Measurements from ENCODE around the gene ARL8B.

ARL8B gene

DNA sequence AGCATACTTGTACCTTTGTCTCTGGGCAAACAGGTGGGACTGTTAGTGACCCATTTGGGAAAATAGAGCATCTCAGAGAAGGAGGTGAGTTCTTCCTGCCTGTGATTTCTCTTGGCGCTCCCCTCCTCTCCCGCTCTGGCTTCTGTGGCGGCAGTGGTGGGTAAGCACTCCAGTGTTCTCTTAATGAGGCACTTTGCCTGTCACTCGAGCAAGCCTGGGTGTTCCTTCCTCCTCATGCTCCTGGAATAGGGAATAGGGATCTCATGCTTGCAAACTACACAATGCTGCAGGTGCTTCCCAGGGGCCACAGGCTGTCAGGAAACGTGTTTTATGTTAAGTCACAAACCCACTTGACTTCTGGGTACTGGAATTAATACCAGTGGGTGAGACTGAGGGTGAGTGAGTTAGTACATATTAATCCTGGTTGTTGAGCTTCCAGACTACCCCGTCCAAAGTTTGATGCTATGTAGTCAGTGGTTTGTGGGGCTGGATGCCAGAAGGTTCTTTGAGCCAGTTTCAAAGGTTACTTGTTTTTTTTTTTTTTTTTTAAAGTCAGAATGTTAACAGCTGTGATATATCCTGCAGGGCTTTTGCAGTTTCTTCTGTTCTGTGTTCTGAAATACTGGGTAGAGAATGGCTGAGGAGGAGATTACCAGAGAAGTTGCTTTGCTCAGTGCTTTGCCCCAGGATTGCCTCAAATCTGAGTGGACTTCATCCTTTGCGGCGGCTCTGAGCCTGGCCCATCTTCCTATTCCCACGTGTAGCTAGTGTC lies 95.9 kb downstream of the ARL8B start:
- no peak for DNase-seq

DNA sequence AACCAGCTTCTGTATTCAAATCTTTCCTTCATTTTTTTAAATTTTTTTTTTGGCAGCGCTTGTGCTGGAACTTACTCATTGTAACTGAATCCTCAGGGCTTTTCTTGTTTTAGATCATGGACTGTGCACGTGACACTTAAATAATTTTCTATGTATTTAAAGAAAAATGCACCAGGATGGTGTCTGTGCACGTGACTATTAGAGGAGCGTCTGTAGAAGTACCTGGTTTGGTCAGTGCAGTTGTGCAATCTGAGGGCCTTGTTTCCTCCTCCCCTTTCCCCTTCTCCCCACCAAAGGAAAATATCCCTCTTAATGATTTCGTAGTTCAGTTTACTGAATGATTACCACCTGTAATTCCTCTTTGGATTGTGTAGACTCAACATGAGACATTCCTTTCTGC lies 96.7 kb downstream of the ARL8B start:
- DNase-seq, result no peak

DNA sequence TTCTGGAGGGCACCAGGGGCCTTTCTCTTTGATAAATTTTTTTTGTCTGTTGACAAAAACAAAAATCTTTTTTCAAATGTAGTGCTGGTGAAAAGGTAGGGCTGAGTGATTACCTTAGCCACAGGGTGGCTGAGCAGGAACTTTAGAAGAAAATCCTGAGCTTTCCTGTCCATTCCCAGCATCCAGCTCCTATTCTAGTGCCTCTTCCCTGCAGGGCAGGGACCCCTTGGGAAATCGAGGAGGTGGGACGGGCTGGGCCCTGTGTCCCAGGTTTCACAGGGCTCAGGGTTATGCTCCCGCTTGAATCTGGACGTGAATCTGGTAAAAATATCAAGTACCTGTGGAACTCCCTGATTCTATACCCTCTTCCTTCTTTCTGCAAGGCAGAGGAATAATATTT lies 97.1 kb downstream of the ARL8B start:
- DNase-seq, result no peak

DNA sequence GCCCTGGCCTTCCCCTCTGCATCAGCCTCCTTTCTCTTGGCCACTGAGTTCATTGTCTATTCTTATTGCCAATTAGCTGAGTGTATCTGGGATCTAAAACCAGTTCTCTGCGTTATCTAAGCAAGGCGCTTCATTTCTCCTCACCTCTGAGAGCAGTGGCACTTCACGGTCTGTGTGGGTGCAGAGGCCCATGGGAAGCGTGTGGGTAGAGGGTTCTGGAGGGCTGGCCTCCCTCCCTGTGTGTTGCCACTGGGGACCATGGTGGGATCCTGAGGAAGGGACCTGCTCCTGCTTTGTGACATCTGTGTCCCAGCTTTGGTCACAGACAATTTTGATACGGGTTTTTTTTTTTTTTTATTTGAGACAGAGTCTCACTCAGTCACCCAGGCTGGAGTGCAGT lies 98.1 kb downstream of the ARL8B start:
- DNase-seq, result no peak

DNA sequence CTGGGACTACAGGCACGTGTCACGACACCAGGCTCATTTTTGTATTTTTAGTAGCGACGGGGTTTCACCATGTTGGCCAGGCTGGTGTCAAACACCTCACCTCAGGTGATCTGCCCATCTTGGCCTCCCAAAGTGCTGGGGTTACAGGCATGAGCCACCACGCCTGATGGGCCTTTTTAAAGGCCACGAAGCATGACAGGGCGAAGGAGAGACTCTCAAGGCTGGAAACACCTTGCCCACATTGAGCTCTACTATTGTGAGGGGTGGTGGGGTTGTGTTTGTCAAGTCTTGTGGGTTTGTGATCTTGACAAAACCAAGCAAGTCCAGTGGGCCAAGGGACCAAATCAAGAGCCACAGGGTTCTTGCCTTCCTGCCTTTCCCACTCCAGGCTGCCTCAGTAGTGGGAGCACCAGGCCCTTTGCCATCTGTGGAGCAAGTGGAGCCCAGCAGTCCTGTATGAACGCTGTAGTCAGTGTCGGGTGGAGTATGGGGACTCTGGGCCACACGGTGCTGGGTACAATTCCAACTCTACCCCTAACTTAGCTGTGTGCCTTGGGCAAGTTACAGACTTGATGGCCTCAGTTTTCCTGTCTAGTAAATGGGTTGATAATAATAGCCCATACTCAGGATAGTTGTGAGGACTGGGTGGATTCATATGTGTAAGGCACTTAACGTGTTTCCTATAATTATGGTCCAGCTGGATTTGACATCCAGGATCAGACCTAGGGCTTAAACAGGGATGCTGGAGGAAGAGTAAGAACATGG lies 98.8 kb downstream of the ARL8B start:
- no peak for DNase-seq

DNA sequence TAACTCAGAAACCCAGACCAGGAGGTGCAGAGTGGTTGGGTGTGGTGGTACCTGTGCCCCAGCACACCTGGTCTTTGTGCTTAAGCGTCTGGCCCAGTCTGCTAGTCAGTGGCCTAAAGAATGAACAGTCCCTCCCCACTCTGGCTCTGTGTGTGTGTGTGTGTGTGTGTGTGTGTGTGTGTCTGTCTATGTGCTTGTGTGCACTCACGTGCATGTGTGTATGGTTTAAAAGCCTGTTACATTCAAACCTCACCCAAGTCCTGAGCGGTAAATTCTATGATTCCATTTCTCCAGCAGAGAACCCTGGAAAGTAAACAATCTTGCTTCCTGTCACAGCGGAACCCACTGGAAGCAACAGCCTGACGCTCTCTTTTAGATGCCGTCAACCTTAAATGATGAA lies 99.6 kb downstream of the ARL8B start:
- peak; percentile 2 for DNase-seq

DNA sequence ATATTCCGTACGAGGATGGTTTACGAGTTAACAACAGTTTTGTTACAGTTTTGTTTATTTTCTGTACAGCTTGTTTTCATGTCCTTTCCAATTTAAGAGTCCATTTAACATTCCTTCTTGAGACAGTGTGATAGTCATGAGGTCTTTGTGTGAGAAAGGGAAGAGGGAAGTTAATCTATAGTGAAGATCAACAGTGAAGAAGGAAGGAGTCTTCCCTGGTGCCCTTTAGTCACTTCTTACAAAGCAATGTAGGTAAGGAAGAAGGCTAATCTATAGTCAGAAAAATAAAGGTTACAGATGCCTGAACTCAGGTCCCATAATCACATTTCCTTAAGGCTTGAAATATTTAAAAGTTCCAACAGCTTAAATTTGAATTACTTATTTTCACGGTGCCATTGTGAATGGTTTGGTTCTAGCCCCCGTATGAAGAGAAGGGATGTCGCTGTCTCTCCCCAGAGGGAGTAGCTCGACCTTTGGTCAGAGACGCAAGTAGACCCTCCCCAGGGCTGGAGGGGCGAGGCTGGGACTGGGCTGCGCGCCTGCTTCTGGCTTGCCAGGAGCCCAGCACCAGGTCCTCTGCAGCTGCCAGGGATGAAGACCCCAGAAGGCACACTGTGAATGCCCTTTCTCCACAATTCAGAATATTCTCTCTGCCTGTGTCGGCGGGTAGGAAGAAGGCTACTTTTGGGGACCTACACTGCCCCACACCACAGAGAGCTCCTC lies 100.4 kb downstream of the ARL8B start:
- DNase-seq, result no peak

DNA sequence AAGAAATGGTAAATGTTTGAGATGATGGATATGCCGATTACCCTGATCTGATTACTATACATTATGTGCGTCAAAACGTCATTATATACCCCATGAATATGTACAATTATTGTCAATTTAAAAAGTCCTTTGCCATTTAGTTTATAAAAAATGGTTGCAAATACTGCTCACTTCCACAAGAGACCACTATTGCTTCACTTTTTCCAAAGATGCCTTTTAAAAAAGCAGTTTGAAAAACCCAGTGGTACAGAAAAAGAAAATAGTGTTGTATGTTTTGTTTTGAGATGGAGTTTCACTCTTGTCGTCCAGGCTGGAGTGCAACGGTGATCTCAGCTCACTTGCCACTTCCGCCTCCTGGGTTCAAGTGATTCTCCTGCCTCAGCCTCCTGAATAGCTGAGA lies 104.7 kb downstream of the ARL8B start:
- DNase-seq, result peak; percentile 44

DNA sequence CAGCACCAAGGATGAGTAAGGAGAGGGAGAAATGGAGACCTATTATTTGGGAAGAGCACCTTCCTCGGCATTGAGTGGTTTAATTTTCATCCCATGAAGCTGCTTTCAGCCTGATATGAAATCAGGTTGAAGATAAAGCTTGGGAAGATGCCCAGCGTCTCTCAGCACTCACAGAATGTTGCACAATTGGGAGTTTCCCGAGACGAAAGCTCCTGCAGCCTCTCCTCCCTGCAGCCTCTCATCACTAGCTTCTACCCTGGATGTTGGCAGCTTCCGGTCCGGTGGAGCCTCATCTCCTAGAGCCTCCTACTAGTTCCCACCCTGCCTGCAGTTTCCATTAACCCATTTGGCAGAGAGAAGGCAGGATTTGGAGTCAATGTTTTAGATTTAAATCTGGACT lies 105.7 kb downstream of the ARL8B start:
- no peak for DNase-seq

DNA sequence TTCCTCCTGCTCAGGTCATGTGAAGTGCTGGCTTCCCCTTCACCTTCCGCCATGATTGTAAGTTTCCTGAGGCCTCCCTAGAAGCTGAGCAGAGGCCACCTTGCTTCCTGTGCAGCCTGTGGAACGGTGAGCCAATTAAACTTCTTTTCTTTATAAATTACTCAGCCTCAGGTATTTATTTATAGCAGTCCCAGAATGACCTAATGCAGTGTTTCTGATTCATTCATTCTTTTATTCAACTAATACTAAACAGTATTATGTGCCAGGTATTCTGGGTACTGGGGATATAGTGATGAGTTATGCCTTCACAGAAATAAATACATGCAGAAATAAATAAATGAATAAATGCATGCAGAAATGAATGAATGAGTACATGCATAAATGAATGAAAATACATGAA lies 107.3 kb downstream of the ARL8B start:
- DNase-seq, result no peak

Data from DMS53 (cell line).